SJCRH30 (cell line): ENCODE results near the gene ZBTB8A. TPM values are rescaled to one million over a fixed set of nuclear protein-coding genes. Genes with fewer than 3 reads are reported as not detected.
"Not testable (repeated sequence)": the region's sequence is repeated elsewhere in the genome, so short reads cannot be mapped to it uniquely, and the experiment has no call there.

Source experiments
- DNase-seq, 2 experiments: peaks; one replicate each; pipeline ENCODE4 v3.0.0-alpha.2; 2015 to 2020
- H3K27ac ChIP-seq: fragments of 250-450 bp; sonication (Bioruptor Pico); 2 replicates; pipeline ENCODE4 v1.5.1; 2020; ENCODE audit warnings: mild to moderate bottlenecking, moderate library complexity
- H3K27me3 ChIP-seq: fragments of 250-450 bp; sonication (Bioruptor Pico); 2 replicates; pipeline ENCODE4 v1.5.1; 2020; ENCODE audit warnings: mild to moderate bottlenecking, moderate library complexity
- H3K36me3 ChIP-seq: fragments of 250-450 bp; sonication (Bioruptor Pico); 2 replicates; pipeline ENCODE4 v1.5.1; 2020; ENCODE audit warnings: mild to moderate bottlenecking, moderate library complexity
- H3K4me1 ChIP-seq: fragments of 250-450 bp; sonication (Bioruptor Pico); 2 replicates; pipeline ENCODE4 v1.5.1; 2020; ENCODE audit warnings: mild to moderate bottlenecking, moderate library complexity
- H3K4me3 ChIP-seq: fragments of 250-450 bp; sonication (Bioruptor Pico); 2 replicates; pipeline ENCODE4 v1.5.1; 2020; ENCODE audit warnings: mild to moderate bottlenecking, moderate library complexity
- H3K9me3 ChIP-seq: fragments of 250-450 bp; sonication (Bioruptor Pico); replicated peaks from 2 replicates; pipeline ENCODE4 v1.5.1; 2020; ENCODE audit warnings: mild to moderate bottlenecking, moderate library complexity
- total RNA-seq: library from RNA; depleted of rRNA; stranded (reverse); fragments of >200 nt; shearing (Covaris generic); gene quantifications from 2 replicates; pipeline ENCODE4 v1.2.3, GENCODE V29; 2014

The ZBTB8A gene
- total RNA-seq, 1 experiment from 2014 or later: 8.9 TPM

GRCh38 chr1:32518976-32519375 lies 20.3 kb upstream of the ZBTB8A start:
- Histone ChIP-seq H3K4me1 (no peaks in the 10 kb centered on the region), H3K9me3 (no peaks in the 10 kb centered on the region), H3K36me3 (no peaks in the 10 kb centered on the region), H3K27ac (no peak overlapping the region), H3K4me3 (no peak overlapping the region), H3K27me3 (no peaks in the 10 kb centered on the region; the same call in 1 of the 2 replicates)
- DNase-seq: no peak

GRCh38 chr1:32521165-32521564 lies 18.1 kb upstream of the ZBTB8A start:
- Histone ChIP-seq H3K4me3 (peak overlapping the region; percentile 62), H3K9me3 (no peaks in the 10 kb centered on the region), H3K36me3 (no peaks in the 10 kb centered on the region), H3K27ac (no peak overlapping the region), H3K4me1 (no peaks in the 10 kb centered on the region), H3K27me3 (no peaks in the 10 kb centered on the region)
- peak; percentile 17 to 46 for DNase-seq

GRCh38 chr1:32525053-32525452 lies 14.2 kb upstream of the ZBTB8A start:
- no peaks in the 10 kb centered on the region for H3K9me3 ChIP-seq
- H3K4me3 ChIP-seq: no peak overlapping the region
- no peak for DNase-seq
- no peaks in the 10 kb centered on the region for H3K27me3 ChIP-seq
- no peaks in the 10 kb centered on the region for H3K36me3 ChIP-seq
- H3K27ac ChIP-seq: no peak overlapping the region
- no peaks in the 10 kb centered on the region for H3K4me1 ChIP-seq

GRCh38 chr1:32525661-32526444 lies 13.4 kb upstream of the ZBTB8A start:
- no peaks in the 10 kb centered on the region for H3K27me3 ChIP-seq
- no peaks in the 10 kb centered on the region for H3K36me3 ChIP-seq
- no peaks in the 10 kb centered on the region for H3K4me1 ChIP-seq
- no peak overlapping the region for H3K4me3 ChIP-seq
- no peak overlapping the region for H3K27ac ChIP-seq
- no peaks in the 10 kb centered on the region for H3K9me3 ChIP-seq
- DNase-seq: no peak

GRCh38 chr1:32528550-32528949 lies 10.7 kb upstream of the ZBTB8A start:
- not testable (repeated sequence) for H3K4me3 ChIP-seq, H3K36me3 ChIP-seq, H3K27me3 ChIP-seq, H3K4me1 ChIP-seq, H3K27ac ChIP-seq, H3K9me3 ChIP-seq, DNase-seq

- Histone ChIP-seq H3K36me3 (no peaks in the 10 kb centered on the region), H3K4me3 (no peak overlapping the region), H3K4me1 (no peaks in the 10 kb centered on the region), H3K27me3 (no peaks in the 10 kb centered on the region), H3K27ac (no peak overlapping the region), H3K9me3 (no peaks in the 10 kb centered on the region)
- no peak for DNase-seq
Measured at GRCh38 chr1:32533792-32534327, 5.4 kb upstream of the ZBTB8A start.

GRCh38 chr1:32536117-32536516 lies 3.1 kb upstream of the ZBTB8A start:
- H3K4me1 ChIP-seq: 0 out of 2 replicates have a peak, but pooled peaks cover 4% of the 10 kb centered on the region
- no peak for DNase-seq
- no peak overlapping the region for H3K27ac ChIP-seq
- H3K4me3 ChIP-seq: no peak overlapping the region
- no peaks in the 10 kb centered on the region for H3K9me3 ChIP-seq
- H3K36me3 ChIP-seq: no peaks in the 10 kb centered on the region
- no peaks in the 10 kb centered on the region for H3K27me3 ChIP-seq

- DNase-seq: no peak
- Histone ChIP-seq H3K4me1 (0 out of 2 replicates have a peak, but pooled peaks cover 4% of the 10 kb centered on the region), H3K4me3 (no peak overlapping the region), H3K9me3 (no peaks in the 10 kb centered on the region), H3K36me3 (no peaks in the 10 kb centered on the region), H3K27me3 (no peaks in the 10 kb centered on the region), H3K27ac (no peak overlapping the region)
Measured at GRCh38 chr1:32536764-32537163, 2.5 kb upstream of the ZBTB8A start.

- no peaks in the 10 kb centered on the region for H3K9me3 ChIP-seq
- H3K27ac ChIP-seq: no peak overlapping the region
- DNase-seq: peak; percentile 38 to 52
Measured at GRCh38 chr1:32539584-32540571, 651 bp downstream of the ZBTB8A start.

GRCh38 chr1:32540605-32541004 lies 1.4 kb downstream of the ZBTB8A start:
- H3K27me3 ChIP-seq: no peaks in the 10 kb centered on the region
- H3K27ac ChIP-seq: no peak overlapping the region
- DNase-seq: peak in 1 of 2 experiments; percentile 47
- no peaks in the 10 kb centered on the region for H3K9me3 ChIP-seq
- 0 out of 2 replicates have a peak, but pooled peaks cover 2% of the 10 kb centered on the region for H3K36me3 ChIP-seq
- H3K4me3 ChIP-seq: peak overlapping the region; percentile 63
- H3K4me1 ChIP-seq: 0 out of 2 replicates have a peak, but pooled peaks cover 4% of the 10 kb centered on the region

More at GRCh38 chr1:32539584-32540571, 651 bp downstream of the ZBTB8A start:
- H3K4me1 ChIP-seq: 0 out of 2 replicates have a peak, but pooled peaks cover 4% of the 10 kb centered on the region
- H3K4me3 ChIP-seq: peak overlapping the region; percentile 63
- H3K27me3 ChIP-seq: no peaks in the 10 kb centered on the region
- 0 out of 2 replicates have a peak, but pooled peaks cover 2% of the 10 kb centered on the region for H3K36me3 ChIP-seq

- no peaks in the 10 kb centered on the region for H3K9me3 ChIP-seq
- H3K4me1 ChIP-seq: 0 out of 2 replicates have a peak, but pooled peaks cover 4% of the 10 kb centered on the region
- no peak overlapping the region for H3K4me3 ChIP-seq
- H3K36me3 ChIP-seq: 0 out of 2 replicates have a peak, but pooled peaks cover 2% of the 10 kb centered on the region
- H3K27me3 ChIP-seq: no peaks in the 10 kb centered on the region
- no peak for DNase-seq
- no peak overlapping the region for H3K27ac ChIP-seq
Measured at GRCh38 chr1:32541064-32541566, 1.9 kb downstream of the ZBTB8A start.

GRCh38 chr1:32546611-32547010 lies 7.4 kb downstream of the ZBTB8A start:
- Histone ChIP-seq H3K4me3 (no peak overlapping the region), H3K27me3 (no peaks in the 10 kb centered on the region), H3K9me3 (no peaks in the 10 kb centered on the region), H3K27ac (no peak overlapping the region), H3K36me3 (peaks cover 2% of the 10 kb centered on the region; the same call in 1 of the 2 replicates), H3K4me1 (no peaks in the 10 kb centered on the region)
- no peak for DNase-seq

GRCh38 chr1:32549616-32550015 lies 10.4 kb downstream of the ZBTB8A start:
- no peak for DNase-seq
- Histone ChIP-seq H3K27me3 (no peaks in the 10 kb centered on the region), H3K4me3 (no peak overlapping the region), H3K4me1 (no peaks in the 10 kb centered on the region), H3K36me3 (peaks cover 3% of the 10 kb centered on the region), H3K9me3 (no peaks in the 10 kb centered on the region), H3K27ac (no peak overlapping the region)

GRCh38 chr1:32554288-32554687 lies 15.1 kb downstream of the ZBTB8A start:
- no peak overlapping the region for H3K4me3 ChIP-seq
- no peak overlapping the region for H3K27ac ChIP-seq
- H3K9me3 ChIP-seq: no peaks in the 10 kb centered on the region
- DNase-seq: no peak
- H3K4me1 ChIP-seq: no peaks in the 10 kb centered on the region
- H3K36me3 ChIP-seq: peaks cover 8% of the 10 kb centered on the region
- no peaks in the 10 kb centered on the region for H3K27me3 ChIP-seq
